HG03460 (cell line): ENCODE results near the gene SMIM29.
"Not testable (repeated sequence)": the region's sequence is repeated elsewhere in the genome, so short reads cannot be mapped to it uniquely, and the experiment has no call there.

Source experiments
- ATAC-seq: cut with Tn5 transposase; IDR thresholded peaks from one replicate; pipeline ENCODE4 v1.9.1; 2021; ENCODE audit not compliant: unreplicated experiment

SMIM29 gene

GRCh38 chr6:34248727-34249468, at the start of gene SMIM29:
SMIM29 (minus strand) TSS chr6:34249006; CDS start chr6:34247791, 1,215 bp downstream.
- peak; percentile 68 for ATAC-seq

GRCh38 chr6:34295721-34296120, 46.9 kb upstream of the SMIM29 start:
- ATAC-seq: peak; percentile 80

- ATAC-seq: no peak
Observed at GRCh38 chr6:34292954-34293353, 44.1 kb upstream of the SMIM29 start.

- no peak for ATAC-seq
Observed at GRCh38 chr6:34289137-34289536, 40.3 kb upstream of the SMIM29 start.

- no peak for ATAC-seq
Observed at GRCh38 chr6:34288581-34288980, 39.8 kb upstream of the SMIM29 start.

GRCh38 chr6:34285448-34286164, 36.8 kb upstream of the SMIM29 start:
- ATAC-seq: no peak

GRCh38 chr6:34284563-34285447, 36.0 kb upstream of the SMIM29 start:
- no peak for ATAC-seq

GRCh38 chr6:34281702-34282334, 33.0 kb upstream of the SMIM29 start:
- no peak for ATAC-seq

- no peak for ATAC-seq
Observed at GRCh38 chr6:34280216-34280615, 31.4 kb upstream of the SMIM29 start.

- no peak for ATAC-seq
Observed at GRCh38 chr6:34278833-34279232, 30.0 kb upstream of the SMIM29 start.

GRCh38 chr6:34277763-34278112, 28.9 kb upstream of the SMIM29 start:
- no peak for ATAC-seq

- ATAC-seq: no peak
Observed at GRCh38 chr6:34276881-34277762, 28.3 kb upstream of the SMIM29 start.

- ATAC-seq: no peak
Observed at GRCh38 chr6:34276191-34276590, 27.4 kb upstream of the SMIM29 start.

- no peak for ATAC-seq
Observed at GRCh38 chr6:34275128-34275804, 26.5 kb upstream of the SMIM29 start.

- no peak for ATAC-seq
Observed at GRCh38 chr6:34274129-34274528, 25.3 kb upstream of the SMIM29 start.

- ATAC-seq: no peak
Observed at GRCh38 chr6:34273242-34273805, 24.5 kb upstream of the SMIM29 start.

- ATAC-seq: no peak
Observed at GRCh38 chr6:34272013-34272926, 23.5 kb upstream of the SMIM29 start.

- not testable (repeated sequence) for ATAC-seq
Observed at GRCh38 chr6:34269658-34270341, 21.0 kb upstream of the SMIM29 start.
